Astrocyte (in vitro differentiated cells and primary cell): Measurements from ENCODE around the gene IRGC. TPM values are rescaled to one million over a fixed set of nuclear protein-coding genes. Genes with fewer than 3 reads are reported as not detected.

Source experiments
- DNase-seq: peaks from one replicate; pipeline ENCODE4 v3.0.0-alpha.2; 2010; ENCODE audit warnings: low read depth
- FAIRE-seq: peaks from 2 replicates; lab custom pipeline; 2011; peaks lifted over from hg19 to GRCh38; lab: Jason Lieb, UNC
- H2AFZ ChIP-seq: 2 replicates; pipeline ENCODE4 v1.6.0; 2012; ENCODE audit warnings: low read depth, low read length, inconsistent platforms
- H3K27ac ChIP-seq: 2 replicates; pipeline ENCODE4 v1.5.1; 2011; ENCODE audit warnings: low read depth, low read length, inconsistent platforms
- H3K27me3 ChIP-seq: 2 replicates; pipeline ENCODE4 v1.6.0; 2011; ENCODE audit warnings: low read length, inconsistent platforms; ENCODE audit not compliant: insufficient read depth
- H3K36me3 ChIP-seq: 2 replicates; pipeline ENCODE4 v1.5.1; 2011; ENCODE audit warnings: low read length, inconsistent platforms; ENCODE audit not compliant: insufficient read depth
- H3K4me1 ChIP-seq: 2 replicates; pipeline ENCODE4 v1.5.1; 2011; ENCODE audit warnings: low read length, inconsistent platforms; ENCODE audit not compliant: insufficient read depth
- H3K4me2 ChIP-seq: 2 replicates; pipeline ENCODE4 v1.6.0; 2012; ENCODE audit warnings: low read length, inconsistent platforms
- H3K4me3 ChIP-seq: 2 replicates; pipeline ENCODE4 v1.5.1; 2011; ENCODE audit warnings: low read depth, mild to moderate bottlenecking, low read length, inconsistent platforms; ENCODE audit not compliant: insufficient read depth
- H3K79me2 ChIP-seq: 2 replicates; pipeline ENCODE4 v1.6.0; 2012; ENCODE audit warnings: mild to moderate bottlenecking, low read length, inconsistent platforms; ENCODE audit not compliant: insufficient read depth
- H3K9ac ChIP-seq: 2 replicates; pipeline ENCODE4 v1.6.0; 2012; ENCODE audit warnings: mild to moderate bottlenecking, low read length, inconsistent platforms
- H3K9me3 ChIP-seq: 2 replicates; pipeline ENCODE4 v1.5.1; 2012; ENCODE audit warnings: low read depth, mild to moderate bottlenecking, low read length, inconsistent platforms; ENCODE audit not compliant: insufficient read depth
- H4K20me1 ChIP-seq: 2 replicates; pipeline ENCODE4 v1.6.0; 2012; ENCODE audit warnings: low read length, inconsistent platforms; ENCODE audit not compliant: insufficient read depth
- H3K27ac Mint-ChIP-seq: one replicate; pipeline ENCODE4 v1.8.0; 2021; ENCODE audit warnings: mild to moderate bottlenecking, mixed read lengths; ENCODE audit not compliant: unreplicated experiment
- H3K27me3 Mint-ChIP-seq: one replicate; pipeline ENCODE4 v1.8.0; 2021; ENCODE audit warnings: low read depth, mixed read lengths; ENCODE audit not compliant: unreplicated experiment
- H3K36me3 Mint-ChIP-seq: one replicate; pipeline ENCODE4 v1.8.0; 2021; ENCODE audit warnings: low read depth, mixed read lengths; ENCODE audit not compliant: unreplicated experiment
- H3K4me1 Mint-ChIP-seq: one replicate; pipeline ENCODE4 v1.8.0; 2021; ENCODE audit warnings: low read depth, mixed read lengths; ENCODE audit not compliant: unreplicated experiment
- H3K4me3 Mint-ChIP-seq: one replicate; pipeline ENCODE4 v1.8.0; 2021; ENCODE audit warnings: mild to moderate bottlenecking, moderate library complexity, mixed read lengths; ENCODE audit not compliant: unreplicated experiment
- H3K9me3 Mint-ChIP-seq: one replicate; pipeline ENCODE4 v1.8.0; 2021; ENCODE audit warnings: mild to moderate bottlenecking, mixed read lengths; ENCODE audit not compliant: unreplicated experiment
- EZH2 ChIP-seq: IDR thresholded peaks from 2 replicates; pipeline ENCODE4 v1.6.1; 2012; ENCODE audit warnings: mild to moderate bottlenecking, low read length, inconsistent platforms; ENCODE audit not compliant: insufficient read depth
- total RNA-seq: library from RNA; stranded (reverse); gene quantifications from 2 replicates; pipeline ENCODE4 v1.2.1, GENCODE V29; 2021
- TF ChIP-seq, protein P1 (sequence below): IDR thresholded peaks from 2 replicates; pipeline ENCODE4 v1.5.1; 2011; ENCODE audit warnings: low read depth, mild to moderate bottlenecking, inconsistent platforms, low read length, moderate library complexity; ENCODE audit not compliant: insufficient read depth

The IRGC gene
- total RNA-seq, 1 donor from 2014 or later, result not detected

DNA sequence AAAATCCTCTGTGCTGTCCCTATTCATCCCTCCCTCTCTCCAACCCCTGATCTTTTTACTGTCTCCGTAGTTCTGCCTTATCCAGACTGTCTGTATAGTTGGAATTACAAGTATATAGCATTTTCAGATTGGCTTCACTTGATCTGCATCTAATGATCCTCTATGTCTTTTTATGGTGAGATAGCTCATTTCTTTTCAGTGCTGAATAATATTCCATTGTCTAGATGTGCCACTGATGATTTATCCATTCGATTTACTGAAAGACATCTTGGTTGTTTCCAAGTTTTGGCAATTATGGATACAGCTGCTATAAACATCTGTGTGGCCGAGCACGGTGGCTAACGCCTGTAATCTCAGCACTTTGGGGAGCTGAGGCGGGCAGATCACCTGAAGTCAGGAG, 19.1 kb downstream of the IRGC start:
- DNase-seq, result no peak
- peaks cover 16% of the 10 kb centered on the region for H3K4me1 Mint-ChIP-seq
- H3K4me3 Mint-ChIP-seq, result no peak overlapping the region
- no peaks in the 10 kb centered on the region for H3K9me3 ChIP-seq
- H3K4me1 ChIP-seq, result no peaks in the 10 kb centered on the region
- H3K36me3 Mint-ChIP-seq, result peaks cover 34% of the 10 kb centered on the region
- no peaks in the 10 kb centered on the region for H3K27me3 ChIP-seq
- no peaks in the 10 kb centered on the region for H3K79me2 ChIP-seq
- peaks cover 4% of the 10 kb centered on the region for H4K20me1 ChIP-seq
- TF ChIP-seq, protein P1, sequence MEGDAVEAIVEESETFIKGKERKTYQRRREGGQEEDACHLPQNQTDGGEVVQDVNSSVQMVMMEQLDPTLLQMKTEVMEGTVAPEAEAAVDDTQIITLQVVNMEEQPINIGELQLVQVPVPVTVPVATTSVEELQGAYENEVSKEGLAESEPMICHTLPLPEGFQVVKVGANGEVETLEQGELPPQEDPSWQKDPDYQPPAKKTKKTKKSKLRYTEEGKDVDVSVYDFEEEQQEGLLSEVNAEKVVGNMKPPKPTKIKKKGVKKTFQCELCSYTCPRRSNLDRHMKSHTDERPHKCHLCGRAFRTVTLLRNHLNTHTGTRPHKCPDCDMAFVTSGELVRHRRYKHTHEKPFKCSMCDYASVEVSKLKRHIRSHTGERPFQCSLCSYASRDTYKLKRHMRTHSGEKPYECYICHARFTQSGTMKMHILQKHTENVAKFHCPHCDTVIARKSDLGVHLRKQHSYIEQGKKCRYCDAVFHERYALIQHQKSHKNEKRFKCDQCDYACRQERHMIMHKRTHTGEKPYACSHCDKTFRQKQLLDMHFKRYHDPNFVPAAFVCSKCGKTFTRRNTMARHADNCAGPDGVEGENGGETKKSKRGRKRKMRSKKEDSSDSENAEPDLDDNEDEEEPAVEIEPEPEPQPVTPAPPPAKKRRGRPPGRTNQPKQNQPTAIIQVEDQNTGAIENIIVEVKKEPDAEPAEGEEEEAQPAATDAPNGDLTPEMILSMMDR, result no peak
- TF ChIP-seq EZH2, result no peak
- H3K36me3 ChIP-seq, result peaks cover 53% of the 10 kb centered on the region
- H3K4me2 ChIP-seq, result no peak overlapping the region
- no peak overlapping the region for H3K9ac ChIP-seq
- no peaks in the 10 kb centered on the region for H3K9me3 Mint-ChIP-seq
- no peak overlapping the region for H2AFZ ChIP-seq
- FAIRE-seq, result no peak
- H3K27ac ChIP-seq, result no peak overlapping the region
- no peak overlapping the region for H3K27ac Mint-ChIP-seq
- H3K4me3 ChIP-seq, result no peak overlapping the region
- no peaks in the 10 kb centered on the region for H3K27me3 Mint-ChIP-seq

DNA sequence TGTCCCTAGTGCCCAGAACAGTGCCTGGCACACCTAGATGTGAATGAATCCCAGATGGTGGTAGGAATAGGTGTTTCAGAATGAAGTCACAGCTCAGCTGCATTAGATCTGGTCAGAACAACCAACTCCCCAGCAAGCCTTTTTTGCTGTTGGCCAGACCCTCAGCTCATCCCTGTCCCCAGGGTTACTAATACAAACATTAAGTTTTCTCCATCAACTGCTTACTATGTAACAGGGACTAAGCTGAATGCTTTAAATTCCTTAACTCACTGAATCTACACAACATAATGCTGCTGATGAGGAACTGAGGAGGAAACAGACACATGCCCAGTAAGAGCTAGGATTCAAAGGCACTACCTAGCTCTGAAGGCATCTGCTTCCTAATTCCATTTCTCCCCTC, 20.1 kb downstream of the IRGC start:
- DNase-seq (peak; percentile 27), FAIRE-seq (no peak)
- no peaks in the 10 kb centered on the region for H3K27me3 ChIP-seq
- H3K9ac ChIP-seq, result peak overlapping the region; percentile 32
- H3K4me3 ChIP-seq, result no peak overlapping the region
- no peak overlapping the region for H3K4me2 ChIP-seq
- Mint-ChIP-seq H3K4me3 (peak overlapping the region; percentile 28), H3K9me3 (no peaks in the 10 kb centered on the region), H3K4me1 (peaks cover 14% of the 10 kb centered on the region), H3K27ac (peak overlapping the region; percentile 41), H3K27me3 (no peaks in the 10 kb centered on the region), H3K36me3 (peaks cover 33% of the 10 kb centered on the region)
- TF ChIP-seq, protein P1, result no peak
- no peak for TF ChIP-seq EZH2
- H3K4me1 ChIP-seq, result no peaks in the 10 kb centered on the region
- H2AFZ ChIP-seq, result no peak overlapping the region
- peaks cover 4% of the 10 kb centered on the region for H4K20me1 ChIP-seq
- no peaks in the 10 kb centered on the region for H3K9me3 ChIP-seq
- H3K79me2 ChIP-seq, result no peaks in the 10 kb centered on the region
- no peak overlapping the region for H3K27ac ChIP-seq
- H3K36me3 ChIP-seq, result peaks cover 55% of the 10 kb centered on the region

DNA sequence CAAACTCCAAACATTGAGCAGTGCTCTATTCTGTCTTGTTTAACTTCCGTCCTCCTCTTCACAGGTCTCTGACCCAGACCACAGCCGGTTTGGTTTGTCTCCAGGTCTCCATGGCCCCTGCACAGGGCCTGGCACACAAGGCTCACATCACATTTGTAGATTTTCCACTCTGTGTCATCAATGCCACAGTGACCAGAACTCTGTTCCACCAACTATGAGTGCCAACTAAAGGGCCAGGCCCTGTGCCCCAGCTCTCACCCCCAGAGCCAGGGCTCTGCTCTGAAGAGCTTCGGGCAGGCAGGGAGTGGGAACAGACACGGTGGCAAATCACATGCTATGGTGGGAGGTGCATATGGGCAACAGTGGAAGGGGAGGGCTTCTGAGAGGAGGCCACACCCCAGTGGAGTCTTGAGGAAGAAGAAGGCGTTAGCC, 22.9 kb downstream of the IRGC start:
- H3K27me3 ChIP-seq, result no peaks in the 10 kb centered on the region
- H2AFZ ChIP-seq, result no peak overlapping the region
- Mint-ChIP-seq H3K4me1 (peaks cover 16% of the 10 kb centered on the region), H3K4me3 (no peak overlapping the region), H3K36me3 (peaks cover 19% of the 10 kb centered on the region), H3K27ac (peak overlapping the region; percentile 69), H3K9me3 (no peaks in the 10 kb centered on the region), H3K27me3 (no peaks in the 10 kb centered on the region)
- DNase-seq, result peak; percentile 24
- no peaks in the 10 kb centered on the region for H3K9me3 ChIP-seq
- H3K9ac ChIP-seq, result no peak overlapping the region
- H3K27ac ChIP-seq, result no peak overlapping the region
- H3K4me1 ChIP-seq, result peaks cover 9% of the 10 kb centered on the region
- H3K4me2 ChIP-seq, result no peak overlapping the region
- peaks cover 50% of the 10 kb centered on the region for H3K36me3 ChIP-seq
- TF ChIP-seq EZH2, result no peak
- TF ChIP-seq, protein P1, result no peak
- no peak for FAIRE-seq
- H3K79me2 ChIP-seq, result no peaks in the 10 kb centered on the region
- H4K20me1 ChIP-seq, result peaks cover 4% of the 10 kb centered on the region
- no peak overlapping the region for H3K4me3 ChIP-seq
